ENCODE measurements around the gene DUSP2.

Gene DUSP2

GRCh38 chr2:96102596-96103186 lies 42.5 kb downstream of the DUSP2 start:
- no peak for DNase-seq (ENCODE audit: low read depth in 2 of 2)

- no peak for DNase-seq (ENCODE audit: low read depth in 2 of 2)
These were observed 44.3 kb downstream of the DUSP2 start for GRCh38 chr2:96100893-96101304.

DNA sequence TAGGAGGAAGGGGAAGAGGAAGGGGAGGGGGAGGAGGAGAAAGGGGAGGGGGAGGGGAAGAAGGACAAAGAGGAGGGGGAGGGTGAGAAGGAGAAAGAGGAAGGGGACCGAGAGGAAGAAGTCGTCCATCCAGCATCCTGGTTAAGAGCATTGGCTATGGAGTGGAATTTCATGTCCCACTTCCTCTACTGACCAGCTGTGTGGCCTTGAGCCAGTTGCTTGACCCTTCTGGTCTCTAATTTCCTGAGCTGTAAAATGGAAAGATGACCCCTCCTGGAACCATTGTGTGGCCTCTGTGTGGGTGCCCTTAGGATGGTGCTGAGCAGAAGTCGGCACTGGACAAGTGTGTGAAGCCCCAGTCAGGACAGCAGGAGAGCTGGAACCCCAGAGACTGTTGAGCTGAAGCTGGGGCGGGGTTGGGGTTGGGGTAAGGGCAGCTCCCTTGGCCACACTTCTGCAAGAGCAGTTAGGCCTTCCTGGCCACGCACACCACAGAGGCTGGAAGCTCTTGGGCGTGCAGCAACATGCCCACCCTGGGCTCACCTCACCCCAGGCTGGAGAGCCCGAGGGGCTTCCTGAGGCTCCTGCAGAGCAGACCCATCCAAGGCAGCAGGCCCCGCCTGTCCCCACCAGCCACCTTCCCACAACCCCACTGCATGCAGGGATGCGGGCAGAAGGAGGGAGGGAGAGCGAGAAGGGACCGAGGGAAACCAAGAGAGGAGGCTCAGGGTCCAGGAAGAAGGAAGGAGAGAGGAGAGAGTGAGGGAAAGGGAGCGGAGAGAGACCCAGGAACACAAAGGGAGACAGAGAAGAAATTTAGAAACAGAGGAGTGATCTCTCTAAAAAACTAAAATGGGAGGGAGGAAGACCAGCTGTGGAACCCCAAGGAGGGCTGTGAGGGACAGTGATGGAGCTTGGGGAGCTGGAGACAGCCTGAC lies 45.1 kb downstream of the DUSP2 start:
- DNase-seq (ENCODE audit: low read depth in 2 of 2), result no peak

- DNase-seq (ENCODE audit: low read depth in 2 of 2), result no peak
These were observed 46.2 kb downstream of the DUSP2 start for GRCh38 chr2:96098900-96099590.

GRCh38 chr2:96097951-96098823 lies 47.1 kb downstream of the DUSP2 start:
- no peak for DNase-seq (ENCODE audit: low read depth in 2 of 2)

DNA sequence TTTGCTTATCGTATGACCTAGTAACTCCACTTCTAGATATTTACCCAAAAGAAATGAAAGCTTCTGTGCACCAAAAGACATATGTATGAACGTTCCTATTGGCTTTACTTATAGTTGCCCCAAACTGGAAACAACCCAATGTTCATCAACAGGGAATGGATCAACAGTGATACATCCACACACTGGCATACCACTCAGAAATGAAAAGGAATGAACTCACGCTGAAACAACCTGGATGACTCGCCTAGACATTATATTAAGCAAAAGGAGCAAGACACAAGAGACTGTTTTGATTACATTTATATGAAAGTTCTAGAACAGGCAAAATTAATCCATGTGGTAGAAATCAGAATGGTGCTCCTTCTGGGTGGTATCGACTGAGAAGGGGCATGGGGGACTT lies 47.8 kb downstream of the DUSP2 start:
- no peak for DNase-seq (ENCODE audit: low read depth in 2 of 2)

DNA sequence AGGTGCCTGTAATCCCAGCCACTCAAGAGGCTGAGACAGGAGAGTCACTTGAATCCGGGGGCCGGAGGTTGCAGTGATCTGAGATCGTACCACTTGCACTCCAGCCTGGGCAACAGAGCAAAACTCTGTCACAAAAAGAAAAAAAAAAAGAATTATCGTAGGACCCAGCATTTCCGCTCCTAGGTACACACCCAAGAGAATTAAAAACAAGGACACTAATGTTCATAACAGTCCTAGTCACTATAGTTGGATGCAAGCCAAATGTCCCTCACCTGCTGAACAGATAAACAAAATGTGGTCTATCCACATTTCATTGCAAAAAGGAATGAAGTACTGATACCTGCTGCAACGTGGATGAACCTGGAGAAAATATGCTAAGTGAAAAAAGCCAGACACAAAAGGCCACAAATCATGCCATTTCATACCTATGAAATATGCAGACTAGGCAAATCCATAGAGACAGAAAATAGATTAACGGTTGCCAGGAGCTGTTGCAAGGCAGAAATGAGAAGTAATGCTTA lies 50.1 kb downstream of the DUSP2 start:
- DNase-seq (ENCODE audit: low read depth in 2 of 2), result no peak

DNA sequence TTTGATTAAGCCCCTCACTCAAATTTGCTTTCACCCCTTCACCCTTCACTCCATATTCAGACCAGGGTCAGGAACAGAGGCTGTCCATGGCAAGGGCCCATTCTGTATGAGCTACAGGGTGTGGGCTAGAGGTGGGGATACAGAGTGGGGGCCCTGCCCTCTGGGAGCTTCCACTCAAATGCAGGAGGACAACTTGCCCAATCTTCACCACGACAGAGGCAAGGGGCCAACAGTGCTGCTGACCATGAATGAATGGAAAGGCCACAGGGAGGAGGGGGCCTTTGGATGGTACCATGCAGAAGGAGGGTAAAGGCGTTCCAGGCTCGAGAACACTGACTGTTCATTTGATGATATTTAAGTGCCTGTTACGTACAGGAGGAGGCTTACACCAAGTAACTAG lies 51.7 kb downstream of the DUSP2 start:
- DNase-seq (ENCODE audit: low read depth in 2 of 2), result no peak
